Dermis microvascular lymphatic vessel endothelial cell (primary cell): ENCODE results near the gene DNAJC18. TPM values are rescaled to one million over a fixed set of nuclear protein-coding genes. Genes with fewer than 3 reads are reported as not detected.
"Not testable (repeated sequence)": the region's sequence is repeated elsewhere in the genome, so short reads cannot be mapped to it uniquely, and the experiment has no call there.

Experiments used
- DNase-seq, 2 donors: peaks; one replicate each; pipeline versions ENCODE4 v3.0.0 to v3.0.0-alpha.2; 2010; ENCODE audit warnings: low read depth in 2 of 2
- total RNA-seq: library from RNA; depleted of rRNA; stranded (reverse); fragments of >200 nt; gene quantifications from 2 replicates; pipeline ENCODE4 v1.2.1, GENCODE V29; 2014

Gene DNAJC18
- total RNA-seq, 1 donor from 2014 or later = 5.9 TPM

- peak in 1 of 2 donors; percentile 36 for DNase-seq
Measured at GRCh38 chr5:139461176-139461575, 21.9 kb upstream of the DNAJC18 start.

DNA sequence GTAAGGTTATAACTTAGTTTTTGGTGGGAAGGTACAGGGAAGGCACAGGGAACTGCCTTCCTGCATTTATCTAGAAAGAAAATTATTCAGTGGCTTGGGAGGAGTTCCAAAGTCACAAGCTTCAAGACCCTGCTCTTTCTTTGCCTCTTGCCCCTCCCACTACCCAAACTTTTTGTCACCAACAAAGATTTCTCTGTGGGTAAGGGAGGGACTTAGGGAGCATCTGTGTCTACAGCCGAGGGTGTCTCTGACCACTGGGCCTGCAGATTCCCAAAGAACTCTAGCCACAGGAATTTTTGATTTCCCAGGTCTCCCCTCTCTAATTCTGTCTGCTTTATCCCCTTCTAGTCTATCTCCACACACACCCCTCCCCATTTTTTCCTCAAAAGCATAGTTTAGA lies 21.1 kb upstream of the DNAJC18 start:
- no peak for DNase-seq

DNA sequence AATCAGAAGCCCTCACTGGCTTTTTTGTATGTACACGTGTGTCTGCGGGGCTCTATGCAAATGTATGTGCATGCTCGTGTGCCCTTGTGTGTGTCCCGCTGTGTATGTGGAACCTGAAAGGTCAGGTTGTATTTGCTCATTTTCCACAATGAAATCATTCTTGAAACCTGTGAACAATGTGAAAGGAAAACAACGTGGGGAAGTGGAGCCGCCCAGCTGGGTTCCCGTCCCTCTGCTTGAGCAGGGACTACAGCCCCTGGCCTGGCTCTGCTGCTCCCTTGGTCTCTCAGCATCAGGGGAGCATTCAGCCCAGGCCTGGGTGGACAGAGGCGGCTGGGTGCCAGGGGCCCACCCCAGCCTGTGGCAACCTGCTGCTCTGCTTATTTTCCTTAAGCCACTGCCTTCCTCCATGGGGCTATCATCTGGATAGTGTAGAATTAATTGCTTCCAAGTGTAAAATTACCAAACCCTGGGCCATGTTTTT lies 20.2 kb upstream of the DNAJC18 start:
- peak; percentile 75 to 86 for DNase-seq

DNA sequence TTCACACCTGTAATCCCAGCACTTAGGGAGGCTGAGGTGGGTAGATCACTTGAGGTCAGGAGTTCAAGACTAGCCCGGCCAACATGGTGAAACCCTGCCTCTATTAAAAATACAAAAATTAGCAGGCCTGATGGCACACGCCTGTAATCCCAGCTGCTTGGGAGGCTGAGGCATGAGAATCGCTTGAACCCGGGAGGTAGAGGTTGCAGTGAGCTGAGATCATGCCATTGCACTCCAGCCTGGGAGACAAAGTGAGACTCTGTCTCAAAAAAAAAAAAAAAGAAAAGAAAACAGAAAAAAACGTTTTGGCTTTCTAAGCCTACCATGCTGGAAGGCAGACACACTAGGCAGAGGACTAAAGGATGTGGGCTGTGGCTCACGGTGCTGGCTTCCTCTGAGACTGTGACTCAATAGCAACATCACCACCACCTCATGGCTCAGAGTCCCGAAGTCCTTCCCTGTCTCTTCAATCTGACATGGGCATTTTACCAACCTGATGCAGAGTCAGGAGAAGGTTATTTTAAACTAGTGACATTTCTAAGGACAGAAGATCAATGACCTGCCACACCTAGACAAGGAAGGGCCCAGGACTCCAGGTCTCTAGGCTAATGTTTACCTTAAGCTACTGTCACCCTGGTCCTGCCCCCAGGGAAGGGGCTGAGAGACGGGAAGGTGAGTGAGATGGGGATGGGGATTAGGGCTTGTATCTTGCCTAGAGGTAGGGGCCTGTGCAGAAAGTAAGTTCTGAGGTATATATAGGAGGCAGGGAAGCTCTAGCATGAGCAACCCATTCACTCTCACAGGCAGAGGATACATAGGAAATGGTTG lies 19.5 kb upstream of the DNAJC18 start:
- peak in 1 of 2 donors; percentile 88 for DNase-seq

DNA sequence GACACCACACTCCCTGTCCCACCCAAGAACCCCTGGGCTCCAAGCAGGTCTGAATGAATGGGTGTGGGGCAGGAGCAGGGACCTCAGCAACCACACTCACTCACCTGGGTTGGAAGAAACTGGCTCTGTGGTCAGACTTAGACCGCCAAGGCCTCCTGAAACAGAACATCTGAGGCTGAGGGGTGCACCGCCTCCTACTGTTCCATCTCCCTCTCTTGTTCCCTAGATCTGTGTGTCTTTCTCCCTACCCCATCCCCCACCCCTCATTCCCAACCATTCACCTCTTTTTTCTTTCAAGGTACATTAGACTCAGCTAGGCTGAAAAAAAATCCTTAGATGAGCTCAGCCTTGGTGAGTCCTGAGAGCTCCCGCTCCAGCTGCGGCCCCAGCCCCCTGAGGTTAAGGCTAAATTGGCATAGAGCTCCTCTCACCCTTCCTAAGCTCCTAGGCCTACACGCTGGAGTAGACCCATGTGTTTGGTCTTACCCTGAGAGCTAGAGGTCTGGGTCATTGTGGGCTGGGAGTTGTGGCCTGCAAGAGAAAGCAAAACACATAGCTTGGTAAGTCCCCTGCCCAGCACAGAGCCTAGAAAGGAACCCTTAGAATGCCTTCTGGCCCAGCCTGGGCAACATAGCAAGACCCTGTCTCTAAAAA lies 18.5 kb upstream of the DNAJC18 start:
- no peak for DNase-seq

GRCh38 chr5:139457241-139457640 lies 17.9 kb upstream of the DNAJC18 start:
- DNase-seq = no peak

- DNase-seq = no peak
Measured at GRCh38 chr5:139456776-139457175, 17.5 kb upstream of the DNAJC18 start.

DNA sequence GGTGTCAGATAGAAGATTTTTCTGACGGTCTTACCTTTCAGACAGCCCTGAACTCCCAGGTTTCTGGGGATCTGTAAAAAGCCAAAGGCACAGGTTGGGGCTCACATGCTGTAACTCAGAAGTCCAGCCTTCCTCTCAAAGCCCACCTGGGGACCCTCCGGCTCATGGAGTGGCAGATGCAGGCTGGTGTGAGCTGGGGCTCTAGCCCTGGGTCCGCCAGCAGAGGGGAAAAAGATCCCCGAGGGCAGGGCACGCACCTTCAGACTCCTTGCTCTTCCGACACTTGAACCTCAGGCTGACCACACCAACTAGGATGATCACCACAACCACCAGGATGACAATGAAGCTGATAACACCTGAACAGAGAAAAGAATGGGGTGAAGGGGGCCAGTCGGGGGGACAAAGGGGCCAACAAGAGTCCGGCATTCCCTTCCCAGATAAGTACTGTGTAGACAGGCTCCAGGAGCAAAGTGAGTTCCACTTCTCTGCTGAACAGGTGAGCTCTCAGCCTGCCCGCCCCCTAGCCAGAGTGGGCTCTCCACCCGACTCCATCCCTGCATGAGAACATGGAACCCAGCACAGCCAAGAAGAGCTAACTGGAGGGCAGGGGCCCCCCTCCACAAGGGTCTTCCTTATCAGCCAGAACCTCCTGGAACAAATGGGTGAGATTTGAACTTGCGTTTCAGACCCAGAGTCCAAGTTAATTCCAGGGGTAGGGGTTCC lies 15.4 kb upstream of the DNAJC18 start:
- DNase-seq = no peak

- no peak for DNase-seq
Measured at GRCh38 chr5:139453683-139454567, 14.6 kb upstream of the DNAJC18 start.

- no peak for DNase-seq
Measured at GRCh38 chr5:139451878-139452660, 12.7 kb upstream of the DNAJC18 start.

DNA sequence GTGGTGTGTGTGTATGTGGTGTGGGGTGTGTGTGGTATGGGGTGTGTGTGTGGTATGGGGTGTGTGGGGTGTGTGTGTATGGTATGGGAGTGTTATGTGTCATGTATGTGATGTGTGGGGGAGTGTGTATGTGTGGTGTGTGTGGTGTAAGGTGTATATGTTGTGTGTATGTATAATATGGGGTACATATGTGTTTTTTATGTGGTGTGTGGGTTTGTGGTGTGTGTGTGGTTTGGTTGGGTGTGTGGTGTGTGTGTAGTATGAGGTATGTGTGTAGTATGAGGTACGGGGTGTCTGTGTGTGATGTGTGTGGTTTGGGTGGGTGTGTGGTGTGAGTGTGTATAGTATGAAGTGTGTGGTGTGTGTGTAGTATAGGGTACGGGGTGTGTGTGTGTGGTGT lies 11.9 kb upstream of the DNAJC18 start:
- no peak for DNase-seq

DNA sequence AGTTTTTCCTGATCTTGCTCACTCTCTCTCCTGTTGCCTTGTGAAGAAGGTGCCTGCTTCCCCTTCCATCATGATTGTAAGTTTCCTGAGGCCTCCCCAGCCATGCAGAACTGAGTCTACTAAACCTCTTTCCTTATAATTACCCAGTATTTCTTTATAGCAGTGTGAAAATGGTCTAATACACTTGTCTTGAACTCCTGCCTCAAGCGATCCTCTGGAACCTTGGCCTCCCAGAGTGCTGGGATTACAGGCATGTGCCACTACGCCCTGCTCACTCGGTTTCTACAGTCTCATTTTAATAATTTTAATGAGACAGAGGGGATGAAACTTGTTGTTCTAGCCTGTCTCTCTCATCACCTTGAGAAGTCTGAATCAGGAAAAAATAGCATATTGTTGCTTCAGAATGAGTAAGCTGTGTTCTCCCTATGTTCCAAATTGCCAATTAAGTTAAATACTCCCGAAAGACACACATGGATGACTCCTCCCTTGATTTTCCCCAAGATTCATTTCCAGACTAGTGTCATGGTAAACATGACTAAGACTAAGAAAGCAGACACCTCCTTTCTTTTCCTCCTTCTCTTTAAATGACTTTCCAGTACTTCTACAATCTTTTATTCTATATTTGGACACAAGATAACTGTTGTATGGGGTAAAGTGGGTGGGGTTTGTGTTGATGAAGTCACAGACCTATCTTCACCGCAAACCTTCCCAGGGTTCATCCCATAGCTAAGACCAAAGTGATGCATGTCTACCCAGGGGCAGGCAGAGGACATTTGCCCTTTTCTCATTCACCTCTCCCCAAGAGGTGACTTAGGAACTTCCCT lies 7.8 kb upstream of the DNAJC18 start:
- DNase-seq = no peak

DNA sequence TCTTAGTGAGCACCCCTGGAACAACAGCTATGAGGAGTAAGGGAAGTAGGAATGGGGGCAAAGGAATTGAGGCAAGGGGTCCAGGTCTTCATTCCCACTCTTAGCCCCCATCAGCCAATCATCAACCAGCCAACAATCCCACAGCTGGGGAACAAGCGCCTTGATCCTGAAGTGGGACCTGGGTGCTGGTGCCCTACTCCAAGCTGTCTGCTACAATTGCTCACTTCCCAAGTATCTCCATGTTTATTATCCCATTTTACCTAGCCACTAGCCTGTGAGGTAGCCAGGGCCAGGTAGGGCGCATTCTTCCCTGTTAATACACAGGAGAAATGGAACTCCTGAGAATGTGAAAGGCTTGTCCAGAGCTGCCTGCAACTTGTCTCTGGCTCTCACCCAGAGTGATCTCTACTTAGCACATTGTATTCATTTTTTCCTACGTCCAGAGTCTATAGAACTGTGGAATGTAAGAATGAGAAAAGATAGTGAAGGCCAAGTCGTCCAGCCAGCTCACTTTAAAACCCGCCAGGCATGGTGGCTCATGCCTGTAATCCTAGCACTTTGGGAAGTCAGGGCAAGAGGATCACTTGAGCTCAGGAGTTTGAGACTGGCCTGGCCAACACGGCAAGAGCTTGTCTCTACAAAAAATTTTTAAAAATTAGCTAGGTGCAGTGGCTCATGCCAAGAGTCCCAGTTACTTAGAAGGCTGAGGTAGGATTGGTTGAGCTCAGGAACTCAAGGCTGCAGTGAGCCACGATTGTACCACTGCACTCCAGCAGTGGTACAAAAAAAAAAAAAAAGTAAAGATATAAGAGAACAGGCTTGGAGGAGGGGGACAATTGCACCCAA lies 6.2 kb upstream of the DNAJC18 start:
- DNase-seq = peak in 1 of 2 donors; percentile 48

- DNase-seq = peak in 1 of 2 donors; percentile 77
Measured at GRCh38 chr5:139443831-139444453, 4.6 kb upstream of the DNAJC18 start.

- not testable (repeated sequence) for DNase-seq
Measured at GRCh38 chr5:139440416-139440815, 1.1 kb upstream of the DNAJC18 start.

- DNase-seq = no peak
Measured at GRCh38 chr5:139438707-139439012, 665 bp downstream of the DNAJC18 start.

DNA sequence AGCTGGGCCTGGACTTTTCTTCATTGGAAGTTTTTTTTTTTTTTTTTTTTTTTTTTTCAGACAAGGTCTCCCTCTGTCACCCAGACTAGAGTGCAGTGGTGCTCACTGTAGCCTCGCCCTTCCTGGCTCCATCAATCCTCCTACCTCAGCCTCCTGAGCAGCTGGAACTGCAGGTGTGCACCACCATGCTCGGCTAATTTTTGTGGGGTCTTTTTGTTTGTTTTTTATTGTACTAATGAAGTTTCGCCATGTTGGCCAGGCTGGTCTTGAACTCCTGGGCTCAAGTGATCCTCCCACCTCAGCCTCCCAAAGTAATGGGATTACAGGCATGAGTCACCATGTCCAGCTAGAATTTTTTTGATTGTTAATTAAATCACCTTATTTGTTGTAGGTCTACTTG lies 3.6 kb downstream of the DNAJC18 start:
- DNase-seq = no peak

GRCh38 chr5:139431706-139432105 lies 7.6 kb downstream of the DNAJC18 start:
- no peak for DNase-seq
